ENCODE results near the gene SUGP2.

- TF ChIP-seq CTCF (conservative IDR thresholded peaks at IDR 0.05; ENCODE audit: low read depth, low read length), result no peak
- no peak for TF ChIP-seq EZH2 (IDR thresholded peaks at IDR 0.05; ENCODE audit: low read length, unreplicated experiment)
These were observed 90.6 kb downstream of the SUGP2 start for GRCh38 chr19:18942692-18943091.

Data from PC-3 (cell line).